Skin epidermis (tissue), 12 donors: Measurements from ENCODE around the gene RAP1GAP.

ENCODE experiments used
- H3K27ac ChIP-seq, 21 experiments: fragments of 200-600 bp; sonication (generic) in 11 of 21; one replicate each; pipeline ENCODE4 v1.5.0; 2020; ENCODE audit warnings: mild to moderate bottlenecking in 3 of 21, inconsistent platforms in 2 of 21, moderate library complexity in 2 of 21
- H3K4me3 ChIP-seq, 7 experiments: fragments of 200-600 bp; sonication (generic) in 2 of 7; one replicate each; pipeline ENCODE4 v1.5.0; 2020; ENCODE audit warnings: inconsistent platforms in 2 of 7, mild to moderate bottlenecking in 2 of 7, moderate library complexity in 1 of 7

Gene RAP1GAP

DNA sequence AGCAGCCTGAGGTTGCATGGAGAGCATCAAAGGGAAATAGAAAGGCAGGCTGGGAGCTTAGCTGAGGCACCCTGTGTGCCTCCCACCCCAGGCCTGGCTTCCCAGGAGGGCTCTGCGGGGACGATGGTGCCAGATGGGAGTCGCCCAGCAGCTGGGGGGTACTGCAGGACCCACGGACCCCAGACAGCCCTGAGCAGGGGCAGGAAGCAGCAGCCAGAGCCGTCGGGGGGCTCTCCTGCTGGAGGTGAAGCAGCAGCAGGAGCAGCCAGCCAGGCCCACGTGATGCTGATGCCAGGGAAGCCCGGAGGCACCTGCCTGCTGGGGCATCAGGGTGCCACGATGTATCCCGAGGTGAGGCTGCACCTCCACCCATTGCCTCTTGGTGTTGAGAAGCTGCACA, 20.4 kb downstream of the RAP1GAP start:
- Histone ChIP-seq H3K4me3 (no peak overlapping the region), H3K27ac (no peak overlapping the region)

DNA sequence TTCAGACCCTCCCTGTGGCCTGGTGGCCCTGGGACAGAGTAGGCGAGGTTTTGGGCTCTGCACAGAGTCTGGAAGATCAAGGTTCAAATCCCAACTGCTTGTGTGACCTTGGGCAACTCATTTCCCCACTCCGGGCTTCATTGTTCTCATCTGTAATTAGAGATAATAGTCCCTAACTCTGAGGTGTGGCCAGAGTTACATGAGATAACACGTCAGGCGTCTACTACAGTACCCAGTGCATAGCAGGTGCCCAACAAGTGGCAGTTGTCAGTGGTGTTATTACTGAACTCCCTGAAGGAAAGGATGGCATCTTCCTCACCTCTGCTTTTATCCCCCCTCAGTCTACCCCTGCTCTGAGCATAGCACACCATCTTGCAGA, 20.8 kb downstream of the RAP1GAP start:
- Histone ChIP-seq H3K4me3 (no peak overlapping the region), H3K27ac (no peak overlapping the region)

DNA sequence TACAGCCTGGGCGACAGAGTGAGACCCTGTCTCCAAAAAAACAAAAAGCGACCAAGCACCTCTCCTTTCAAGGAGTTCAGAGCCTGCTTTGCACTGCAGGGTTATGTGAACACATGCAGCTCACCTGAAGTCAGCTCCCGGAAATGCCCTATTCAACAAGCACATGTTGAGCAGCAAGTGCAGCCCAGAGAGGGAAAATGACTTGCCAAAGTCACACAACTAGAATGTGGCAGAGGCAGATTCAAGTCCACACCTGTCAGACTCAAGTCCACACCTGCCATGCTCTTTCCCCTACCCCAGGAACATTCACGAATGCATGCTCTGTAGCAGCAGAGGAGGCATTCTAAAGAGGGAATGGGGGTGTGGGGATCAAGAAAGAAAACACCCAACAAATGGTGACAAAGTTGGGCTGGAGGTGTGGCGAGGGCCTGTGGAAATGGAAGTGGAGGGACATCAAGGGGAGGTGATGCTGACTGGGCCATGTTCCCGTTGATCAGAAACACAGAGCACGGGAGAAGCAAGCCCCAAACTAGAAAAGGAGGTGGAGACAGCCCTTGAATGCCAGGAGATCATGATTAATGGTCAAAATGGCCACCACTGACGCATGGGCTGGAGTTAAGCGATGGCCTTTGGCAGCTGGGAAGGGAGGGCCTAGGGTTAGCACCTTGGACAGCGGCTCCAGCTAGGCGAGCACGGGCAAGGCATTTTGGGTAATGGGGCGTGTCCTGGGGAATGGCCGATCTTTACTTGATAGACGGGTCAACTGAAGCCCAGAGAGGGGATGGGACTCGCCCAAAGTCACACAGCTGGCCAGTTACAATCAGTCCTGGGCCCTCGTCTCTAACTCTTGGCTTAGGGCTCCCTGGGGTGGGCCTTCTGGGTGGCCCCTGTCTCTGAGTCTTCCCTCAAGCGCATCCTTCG, 21.5 kb downstream of the RAP1GAP start:
- H3K27ac ChIP-seq: no peak overlapping the region
- H3K4me3 ChIP-seq: no peak overlapping the region

DNA sequence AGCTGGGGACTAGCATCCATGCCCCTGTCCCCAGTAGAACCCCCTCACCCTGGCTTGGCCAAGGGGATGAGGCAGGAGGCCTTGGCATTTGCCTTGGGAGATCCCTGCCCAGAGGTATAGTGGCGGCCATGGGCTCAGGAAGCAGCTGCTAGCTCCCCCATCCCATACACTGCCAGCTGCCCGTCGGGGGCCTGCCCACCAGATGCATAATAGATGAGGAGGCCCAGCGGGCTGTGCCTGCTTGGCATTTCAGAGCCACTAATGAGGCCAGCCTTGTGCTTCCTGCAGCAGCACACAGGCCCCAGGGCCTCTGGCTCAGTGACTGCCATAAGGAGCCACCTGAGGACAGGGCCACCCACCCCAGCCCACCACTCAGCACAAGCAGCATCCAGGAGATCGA, 23.6 kb downstream of the RAP1GAP start:
- Histone ChIP-seq H3K4me3 (no peak overlapping the region), H3K27ac (no peak overlapping the region)

DNA sequence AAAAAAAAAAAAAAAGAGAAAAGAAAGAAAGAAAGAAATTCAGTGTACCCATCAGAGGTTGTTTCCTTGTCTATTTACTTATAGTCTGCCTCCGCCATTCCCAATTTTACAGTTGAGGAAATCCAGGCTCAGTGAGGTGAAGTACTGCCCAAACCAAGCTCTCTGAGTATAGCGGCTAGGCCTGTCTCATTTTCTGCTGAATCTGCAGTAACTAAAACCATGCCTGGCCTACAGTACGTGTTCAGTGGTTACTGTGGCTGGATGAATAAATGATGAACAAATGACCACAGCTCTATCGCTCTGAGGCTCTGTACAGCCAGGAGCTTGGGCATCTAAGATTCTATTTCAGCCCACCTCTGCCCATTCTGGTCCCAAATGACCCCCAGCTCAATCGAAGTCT, 24.3 kb downstream of the RAP1GAP start:
- H3K4me3 ChIP-seq: no peak overlapping the region
- no peak overlapping the region for H3K27ac ChIP-seq

DNA sequence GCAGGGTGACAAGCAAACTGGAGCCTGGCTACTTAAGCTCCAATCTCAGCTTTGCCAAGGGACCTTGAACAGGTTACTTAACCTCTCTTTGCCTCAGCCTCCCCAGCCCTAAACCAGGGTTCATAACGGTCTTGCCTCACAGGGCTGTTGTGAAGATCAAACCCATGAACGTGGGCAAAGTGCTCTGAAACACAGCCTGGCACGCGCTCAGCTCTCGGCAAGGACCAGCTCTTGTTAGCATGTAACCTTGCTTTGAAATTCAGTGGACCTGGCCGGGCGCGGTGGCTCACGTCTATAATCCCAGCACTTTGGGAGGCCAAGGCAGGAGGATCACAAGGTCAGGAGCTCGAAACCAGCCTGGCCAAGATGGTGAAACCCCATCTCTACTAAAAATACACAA, 24.8 kb downstream of the RAP1GAP start:
- Histone ChIP-seq H3K27ac (no peak overlapping the region), H3K4me3 (no peak overlapping the region)

DNA sequence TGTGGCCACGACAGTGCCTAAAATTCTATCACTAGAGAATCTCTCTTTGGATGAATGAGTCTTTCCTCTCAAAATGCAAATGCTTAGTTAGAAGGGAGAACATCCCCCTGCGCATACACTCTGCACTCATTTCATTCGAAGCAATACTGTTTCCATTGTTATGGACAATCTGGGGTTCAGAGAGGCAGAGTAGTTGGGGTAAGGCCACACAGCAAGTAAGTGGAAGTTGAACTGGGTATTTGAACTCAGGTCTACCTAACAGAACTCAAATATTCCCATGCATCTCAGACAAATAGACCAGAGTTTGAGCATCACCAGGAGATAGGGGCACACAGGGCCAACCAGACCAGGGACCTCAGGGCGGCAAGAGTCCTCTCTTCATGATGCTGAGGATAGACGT, 25.5 kb downstream of the RAP1GAP start:
- no peak overlapping the region for H3K4me3 ChIP-seq

DNA sequence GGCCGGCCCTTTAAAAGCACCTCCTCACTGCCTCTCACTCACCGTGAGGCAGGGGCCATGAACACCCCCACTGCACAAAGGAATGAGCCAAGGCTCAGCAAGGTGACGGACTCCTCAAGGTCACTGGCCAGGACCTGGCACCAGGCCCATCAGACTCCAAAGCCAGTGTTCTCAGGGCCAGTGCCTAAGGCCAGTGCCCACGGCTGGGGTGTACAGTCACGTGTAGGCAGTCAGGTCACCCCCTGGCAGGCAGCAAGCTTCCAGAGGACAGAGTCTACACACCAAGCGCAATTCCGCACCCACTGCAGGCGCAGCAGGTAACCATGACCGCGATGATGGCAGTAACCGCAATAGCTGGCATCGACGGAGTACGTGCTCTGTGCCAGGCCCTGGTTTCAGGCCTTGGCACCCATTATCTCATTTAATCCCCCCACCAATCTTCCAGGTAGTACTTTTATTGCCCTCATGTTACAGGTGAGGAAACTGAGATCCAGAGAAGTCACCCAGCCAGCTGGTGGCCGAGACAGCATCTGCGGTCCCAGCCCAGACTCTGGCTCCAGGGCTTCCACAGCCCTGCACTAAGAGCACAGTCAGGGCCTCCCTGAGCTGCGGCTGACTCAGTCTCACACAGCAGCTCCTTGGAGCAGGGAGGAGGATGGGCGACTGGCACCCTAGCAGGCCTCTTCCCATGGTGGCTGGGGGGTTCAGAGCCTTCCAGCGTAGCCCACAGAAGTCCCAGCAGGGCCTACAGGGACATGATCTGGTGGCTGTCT, 27.0 kb downstream of the RAP1GAP start:
- no peak overlapping the region for H3K4me3 ChIP-seq
- H3K27ac ChIP-seq: no peak overlapping the region

More for the DNA sequence above, 25.5 kb downstream of the RAP1GAP start:
- no peak overlapping the region for H3K27ac ChIP-seq

DNA sequence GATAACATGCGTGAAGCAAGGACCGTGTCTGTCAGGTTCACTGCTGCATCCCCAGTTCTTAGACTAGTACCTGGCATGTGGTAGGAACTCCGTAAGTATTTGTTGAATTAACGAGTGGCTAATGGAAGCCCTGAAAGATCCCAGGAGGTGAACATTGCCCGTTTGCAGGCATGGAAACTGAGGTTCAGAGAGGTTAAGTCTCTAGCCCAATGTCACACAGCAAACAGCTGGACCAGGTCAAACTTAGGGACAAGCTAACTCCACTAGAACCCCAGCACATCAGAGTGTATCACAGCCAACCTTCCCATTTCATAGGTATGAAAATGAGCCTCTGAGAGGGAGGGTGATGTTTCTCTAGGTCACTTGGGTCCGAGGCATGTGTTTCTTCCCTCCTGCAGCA, 27.6 kb downstream of the RAP1GAP start:
- H3K4me3 ChIP-seq: no peak overlapping the region
- no peak overlapping the region for H3K27ac ChIP-seq

DNA sequence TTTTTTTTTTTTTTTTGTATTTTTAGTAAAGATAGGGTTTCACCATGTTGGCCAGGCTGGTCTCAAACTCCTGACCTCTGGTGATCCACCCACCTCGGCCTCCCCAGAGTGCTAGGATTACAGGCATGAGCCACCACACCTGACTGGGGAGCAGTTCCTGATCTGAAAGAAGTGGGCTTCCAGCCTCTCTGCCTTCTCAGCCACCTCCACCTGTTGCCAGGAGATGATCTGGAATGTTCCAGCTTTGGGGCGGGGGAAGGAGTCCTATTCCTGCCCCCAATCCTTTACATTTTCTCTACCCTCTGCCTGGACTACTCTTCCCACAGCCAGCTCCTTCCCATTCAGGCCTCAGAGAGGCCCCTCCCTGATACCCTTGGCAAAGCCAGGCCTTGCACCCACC, 28.1 kb downstream of the RAP1GAP start:
- no peak overlapping the region for H3K27ac ChIP-seq

DNA sequence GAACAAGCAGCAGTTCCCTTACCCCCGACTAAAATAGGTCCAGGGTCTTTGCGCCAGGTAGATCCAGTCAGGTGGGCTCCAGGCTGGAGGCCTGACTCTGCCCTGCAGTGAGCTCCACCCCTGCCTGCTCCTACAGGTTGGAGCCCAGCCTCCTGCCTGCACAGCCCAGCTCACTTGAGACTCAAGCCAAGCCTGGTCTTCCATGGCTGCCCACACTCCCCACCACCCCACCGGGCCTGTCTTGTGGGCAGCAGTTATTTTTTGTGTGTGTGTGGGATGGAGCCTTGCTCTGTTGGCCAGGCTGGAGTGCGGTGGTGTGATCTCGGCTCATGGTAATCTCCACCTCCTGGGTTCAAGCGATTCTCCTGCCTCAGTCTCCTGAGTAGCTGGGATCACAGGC, 28.5 kb downstream of the RAP1GAP start:
- Histone ChIP-seq H3K27ac (no peak overlapping the region), H3K4me3 (no peak overlapping the region)

More for the DNA sequence above, 28.1 kb downstream of the RAP1GAP start:
- H3K4me3 ChIP-seq: no peak overlapping the region

DNA sequence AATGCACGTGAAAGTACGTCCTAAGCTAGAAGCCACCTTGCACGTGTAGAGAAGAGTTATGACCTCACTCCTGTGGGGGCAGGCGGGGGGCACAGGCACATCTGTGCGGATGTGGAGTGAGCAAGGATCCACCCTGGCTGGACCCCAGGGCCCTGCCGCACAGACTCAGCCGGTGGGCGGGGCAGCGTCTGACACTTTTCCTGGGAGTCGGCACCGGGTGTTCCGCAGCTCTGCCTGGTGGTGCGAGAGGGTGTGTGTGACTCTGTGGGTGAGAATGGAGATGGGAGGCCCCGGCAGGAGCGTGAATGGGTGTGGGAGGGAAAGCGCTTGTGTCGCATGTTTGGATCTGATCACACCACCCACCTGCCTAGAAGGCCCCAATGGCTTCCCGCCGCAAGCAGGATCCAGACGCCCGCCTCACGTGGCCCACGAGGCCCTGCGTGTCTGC, 29.5 kb downstream of the RAP1GAP start:
- no peak overlapping the region for H3K4me3 ChIP-seq
- peak overlapping the region in 3 of 21 experiments; percentile 22 to 42 (median 31) for H3K27ac ChIP-seq

DNA sequence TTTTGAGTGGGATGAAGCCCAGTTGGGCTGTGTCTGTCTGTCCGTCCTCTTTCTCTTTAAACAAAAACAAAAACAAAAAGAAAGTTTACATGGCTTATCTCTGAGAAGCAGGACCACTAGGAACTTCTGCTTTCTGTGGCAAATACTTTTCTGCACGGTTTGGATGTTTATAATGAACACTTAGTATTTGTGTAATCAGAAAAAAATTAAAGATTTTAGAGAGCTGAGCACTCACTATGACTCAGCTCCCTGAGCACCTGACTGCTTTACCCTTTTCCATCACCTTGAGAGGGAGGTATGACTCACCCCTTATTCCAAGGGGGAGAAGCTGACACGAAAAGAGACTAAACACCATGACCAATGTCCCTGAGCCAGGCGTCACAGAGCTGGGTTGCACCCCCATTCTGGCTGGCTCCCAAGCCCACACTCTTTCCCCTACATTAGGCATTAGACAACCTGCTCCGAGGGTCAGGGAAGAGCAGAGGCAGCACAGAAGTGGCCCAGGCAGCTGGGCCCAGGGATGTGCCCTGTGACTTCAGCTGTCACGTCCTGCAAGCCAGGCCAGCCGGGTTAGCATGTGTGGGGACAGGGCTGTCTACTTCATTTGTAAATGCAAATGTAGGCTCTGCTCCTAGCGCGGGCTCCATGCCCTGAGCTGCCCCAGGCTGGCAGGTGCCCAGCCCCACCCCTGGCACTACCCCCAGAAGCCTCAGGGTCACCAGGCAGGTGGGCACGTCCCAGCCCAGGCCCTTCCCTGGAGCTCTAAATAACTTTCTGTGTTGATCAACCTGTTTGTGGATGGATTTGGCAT, 30.4 kb downstream of the RAP1GAP start:
- Histone ChIP-seq H3K27ac (peak overlapping the region in 4 of 21 experiments; percentile 22 to 60 (median 36)), H3K4me3 (no peak overlapping the region)

DNA sequence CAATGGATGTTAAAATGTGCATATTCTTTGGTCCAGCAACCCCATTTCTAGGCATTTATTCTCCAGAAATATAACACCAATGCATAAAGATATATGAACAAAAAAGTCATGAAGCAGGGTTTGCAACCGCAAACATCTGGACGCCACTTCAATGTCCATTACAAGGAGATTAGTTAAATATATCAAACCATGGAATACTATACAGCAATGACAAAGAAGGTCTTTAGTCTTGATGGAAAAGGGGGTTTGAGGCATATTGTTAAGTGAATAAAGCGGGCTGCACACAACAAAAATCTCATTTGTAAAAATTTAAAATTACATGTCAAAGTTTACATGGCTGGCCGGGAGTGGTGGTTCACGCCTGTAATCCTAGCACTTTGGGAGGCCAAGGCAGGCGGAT, 31.6 kb downstream of the RAP1GAP start:
- H3K27ac ChIP-seq: no peak overlapping the region

DNA sequence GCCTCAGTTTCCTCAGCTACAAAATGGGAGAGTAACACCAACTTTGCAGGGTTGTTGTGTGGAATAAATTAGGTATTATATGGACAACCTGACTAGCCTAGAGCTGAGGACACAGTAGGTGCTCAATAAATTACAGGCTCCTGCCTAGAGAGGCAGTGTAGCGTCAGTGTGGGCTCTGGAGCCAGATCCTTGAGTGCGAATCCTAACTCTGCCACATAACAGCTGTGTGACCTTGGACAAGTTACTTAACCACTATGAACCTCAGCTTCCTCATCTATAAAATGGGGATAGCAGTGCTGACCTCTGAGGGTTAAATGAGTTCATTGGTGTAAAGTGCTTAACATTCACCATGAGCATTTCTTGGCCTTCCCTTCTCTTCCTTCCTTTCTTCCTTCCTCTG, 33.1 kb downstream of the RAP1GAP start:
- H3K4me3 ChIP-seq: no peak overlapping the region
- H3K27ac ChIP-seq: no peak overlapping the region

More for the DNA sequence above, 31.6 kb downstream of the RAP1GAP start:
- H3K4me3 ChIP-seq: no peak overlapping the region

DNA sequence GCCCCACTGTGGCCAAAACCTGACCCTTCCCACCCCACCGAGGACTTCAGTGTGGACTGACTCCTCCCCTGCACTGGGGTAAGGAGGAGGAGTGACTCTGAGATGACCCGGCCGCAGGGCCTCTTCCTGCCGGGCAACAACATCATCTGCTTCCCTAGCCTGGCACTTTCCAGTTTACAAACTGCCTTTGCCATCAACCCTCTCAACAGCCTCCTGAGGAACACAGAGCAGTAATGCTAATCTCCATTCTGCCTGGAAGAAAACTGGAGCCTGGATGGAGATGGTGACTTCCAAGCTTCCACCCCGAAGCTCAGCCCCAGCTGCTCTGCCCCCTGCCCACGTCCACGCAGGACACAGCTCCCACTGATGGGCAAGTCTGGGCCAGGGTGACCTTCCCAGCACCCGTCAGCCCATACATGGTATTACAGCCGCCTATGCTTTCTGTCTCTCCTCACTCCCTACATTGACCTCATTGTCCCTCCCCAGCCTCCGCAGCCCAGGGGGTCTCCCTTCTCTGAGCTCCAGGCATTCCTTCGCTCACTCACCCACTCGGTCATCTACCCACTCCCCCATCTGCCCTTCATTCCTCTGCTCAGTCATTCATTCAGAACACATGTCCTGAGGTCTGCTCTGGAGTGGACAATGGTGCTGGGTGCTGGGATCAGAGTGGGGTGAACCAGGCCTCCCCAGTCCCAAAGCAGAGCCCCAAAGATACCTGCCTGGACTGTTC, 34.2 kb downstream of the RAP1GAP start:
- Histone ChIP-seq H3K4me3 (no peak overlapping the region), H3K27ac (no peak overlapping the region)

DNA sequence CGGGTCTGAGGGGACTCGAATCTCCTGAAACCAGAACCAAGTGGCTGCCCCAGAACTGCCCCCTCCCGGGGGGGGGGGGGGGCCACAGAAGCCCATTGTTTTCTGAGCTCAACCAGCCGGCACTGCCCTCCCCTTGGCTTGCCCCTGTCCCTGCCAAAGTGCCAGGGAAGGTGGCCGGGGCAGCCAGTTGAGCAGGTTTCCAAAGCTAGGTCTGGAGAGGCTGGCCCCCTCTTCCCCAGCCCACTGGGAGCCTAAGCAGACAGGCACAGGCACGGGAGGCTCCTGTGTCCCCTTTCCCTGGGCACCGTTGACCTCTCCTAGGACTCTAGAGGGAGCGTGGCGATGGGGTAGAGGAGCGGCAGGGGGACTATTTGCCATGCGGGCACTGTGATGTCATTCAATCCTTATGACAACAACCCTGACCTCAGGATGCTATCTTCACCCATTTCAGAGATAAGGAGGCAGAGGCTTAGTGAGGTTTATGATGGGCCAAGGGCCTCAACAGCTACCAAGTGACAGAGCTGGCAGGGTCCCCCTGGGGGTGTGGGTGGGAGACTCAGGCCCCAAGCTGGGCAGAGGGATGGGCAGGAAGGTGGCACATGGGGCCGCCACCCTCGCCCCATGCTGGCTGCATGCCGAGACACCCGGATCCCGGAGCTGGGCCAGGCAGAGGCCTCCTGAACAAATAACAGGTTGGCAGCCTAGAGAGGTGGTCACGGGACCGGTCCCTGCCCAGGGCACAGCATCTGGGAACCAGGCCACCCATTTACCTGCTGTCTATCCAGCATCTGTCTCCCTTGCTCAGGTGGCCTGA, 35.0 kb downstream of the RAP1GAP start:
- H3K4me3 ChIP-seq: no peak overlapping the region
- no peak overlapping the region for H3K27ac ChIP-seq

DNA sequence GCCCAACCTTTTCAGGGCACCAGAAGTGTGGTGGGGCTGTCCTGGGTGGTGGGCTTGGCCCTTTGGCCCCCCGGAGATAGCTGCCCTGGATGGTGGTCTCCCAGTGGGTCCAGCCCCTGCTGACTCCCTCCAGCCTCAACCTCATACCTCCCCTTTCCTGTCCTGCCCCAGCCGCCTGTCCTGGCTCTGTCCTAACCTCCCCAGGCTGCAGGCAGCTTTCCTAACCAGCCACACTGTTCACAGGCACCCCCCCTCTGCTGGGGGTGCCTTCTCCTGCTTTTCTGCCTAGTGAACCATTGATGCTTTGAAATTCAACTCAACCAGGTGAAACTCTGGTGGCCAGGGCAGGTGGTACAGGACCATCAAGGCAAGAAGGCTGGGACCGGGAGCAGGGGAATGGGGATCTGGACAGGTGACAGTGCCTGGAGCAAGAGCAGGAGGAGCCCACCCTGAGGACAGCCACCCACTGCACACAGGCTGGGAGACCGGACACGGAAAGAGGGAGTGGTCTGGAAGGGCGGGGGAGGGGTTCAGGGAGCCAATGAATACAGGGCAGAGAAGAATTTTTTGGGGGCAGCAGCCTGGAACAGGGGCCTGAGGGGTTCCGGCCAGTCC, 35.9 kb downstream of the RAP1GAP start:
- no peak overlapping the region for H3K4me3 ChIP-seq
- no peak overlapping the region for H3K27ac ChIP-seq
